Activated naive CD4-positive, alpha-beta T cell treated with anti-CD3 and anti-CD28 coated beads, Interleukin-2, amount 10 ng/mL, durations not matched to agents 7 days and 5 days (primary cell): Measurements from ENCODE around the gene MARK3.

ENCODE experiments used
- CTCF ChIA-PET: fragments of 350-600 bp; sonication (Branson Sonifier 250); formaldehyde crosslinking; loops from one replicate; lab custom pipeline; 2021; ENCODE audit warnings: antibody characterized with exemption; lab: Charles Lee
- DNase-seq: peaks from one replicate; pipeline ENCODE4 v3.0.0-alpha.2; 2020
- H3K27ac Mint-ChIP-seq: one replicate; pipeline ENCODE4 v1.8.0; 2021; ENCODE audit warnings: mild to moderate bottlenecking, moderate library complexity, mixed read lengths
- H3K27me3 Mint-ChIP-seq: one replicate; pipeline ENCODE4 v1.8.0; 2021; ENCODE audit warnings: mild to moderate bottlenecking, mixed read lengths
- H3K36me3 Mint-ChIP-seq: one replicate; pipeline ENCODE4 v1.8.0; 2021; ENCODE audit warnings: mixed read lengths
- H3K4me1 Mint-ChIP-seq: one replicate; pipeline ENCODE4 v1.8.0; 2021; ENCODE audit warnings: mixed read lengths
- H3K4me3 Mint-ChIP-seq: one replicate; pipeline ENCODE4 v1.8.0; 2021; ENCODE audit warnings: mild to moderate bottlenecking, moderate library complexity, mixed read lengths
- H3K9me3 Mint-ChIP-seq: one replicate; pipeline ENCODE4 v1.8.0; 2021; ENCODE audit warnings: mixed read lengths

The MARK3 gene

GRCh38 chr14:103517174-103517566 lies 132.0 kb downstream of the MARK3 start:
- H3K4me1 Mint-ChIP-seq = peaks cover 20% of the 10 kb centered on the region
- no peaks in the 10 kb centered on the region for H3K36me3 Mint-ChIP-seq
- CTCF ChIA-PET = interaction anchor here (1.0 to 2.8 kb wide), 4 partner anchors 17 to 30 kb away, joined by 3 to 12 read pairs (median 8); no protein-coding TSS in a partner anchor
- no peak for DNase-seq
- H3K27me3 Mint-ChIP-seq = peaks cover 35% of the 10 kb centered on the region
- no peaks in the 10 kb centered on the region for H3K9me3 Mint-ChIP-seq
- no peak overlapping the region for H3K4me3 Mint-ChIP-seq
- no peak overlapping the region for H3K27ac Mint-ChIP-seq

GRCh38 chr14:103517721-103518421 lies 132.7 kb downstream of the MARK3 start:
- Mint-ChIP-seq H3K4me1 (peaks cover 21% of the 10 kb centered on the region), H3K36me3 (no peaks in the 10 kb centered on the region), H3K27ac (no peak overlapping the region), H3K4me3 (no peak overlapping the region), H3K27me3 (peaks cover 40% of the 10 kb centered on the region), H3K9me3 (no peaks in the 10 kb centered on the region)
- no peak for DNase-seq
- CTCF ChIA-PET = interaction anchor here (1.0 to 3.8 kb wide), 13 partner anchors 11 to 53 kb away, joined by 3 to 33 read pairs (median 8); partner anchors contain the start of gene TRMT61A

- CTCF ChIA-PET = interaction anchor here (0.6 to 3.8 kb wide), 16 partner anchors 8 to 54 kb away, joined by 3 to 33 read pairs (median 4); partner anchors contain the start of gene TRMT61A
- no peaks in the 10 kb centered on the region for H3K9me3 Mint-ChIP-seq
- DNase-seq = peak; percentile 73
- H3K36me3 Mint-ChIP-seq = no peaks in the 10 kb centered on the region
- peaks cover 22% of the 10 kb centered on the region for H3K4me1 Mint-ChIP-seq
- peaks cover 47% of the 10 kb centered on the region for H3K27me3 Mint-ChIP-seq
- no peak overlapping the region for H3K4me3 Mint-ChIP-seq
- H3K27ac Mint-ChIP-seq = no peak overlapping the region
Measured at GRCh38 chr14:103518422-103519042, 133.3 kb downstream of the MARK3 start.

- peak overlapping the region; percentile 27 for H3K4me3 Mint-ChIP-seq
- DNase-seq = no peak
- H3K36me3 Mint-ChIP-seq = no peaks in the 10 kb centered on the region
- peaks cover 25% of the 10 kb centered on the region for H3K4me1 Mint-ChIP-seq
- H3K27me3 Mint-ChIP-seq = peaks cover 54% of the 10 kb centered on the region
- H3K27ac Mint-ChIP-seq = no peak overlapping the region
- no peaks in the 10 kb centered on the region for H3K9me3 Mint-ChIP-seq
- CTCF ChIA-PET = interaction anchor here (0.6 to 3.8 kb wide), 16 partner anchors 9 to 54 kb away, joined by 3 to 33 read pairs (median 4); partner anchors contain the start of gene TRMT61A
Measured at GRCh38 chr14:103519043-103519836, 134.0 kb downstream of the MARK3 start.

- H3K27me3 Mint-ChIP-seq = peaks cover 60% of the 10 kb centered on the region
- H3K36me3 Mint-ChIP-seq = no peaks in the 10 kb centered on the region
- peak overlapping the region; percentile 15 for H3K4me3 Mint-ChIP-seq
- DNase-seq = no peak
- CTCF ChIA-PET = interaction anchor here (1.8 to 3.8 kb wide), 4 partner anchors 9 to 27 kb away, joined by 12 to 33 read pairs (median 20); partner anchors contain the start of gene TRMT61A
- no peak overlapping the region for H3K27ac Mint-ChIP-seq
- H3K9me3 Mint-ChIP-seq = no peaks in the 10 kb centered on the region
- H3K4me1 Mint-ChIP-seq = peaks cover 21% of the 10 kb centered on the region
Measured at GRCh38 chr14:103519837-103520212, 134.6 kb downstream of the MARK3 start.

GRCh38 chr14:103520269-103520656 lies 135.0 kb downstream of the MARK3 start:
- peak overlapping the region; percentile 15 for H3K4me3 Mint-ChIP-seq
- H3K4me1 Mint-ChIP-seq = peaks cover 20% of the 10 kb centered on the region
- no peaks in the 10 kb centered on the region for H3K9me3 Mint-ChIP-seq
- H3K27ac Mint-ChIP-seq = no peak overlapping the region
- no peaks in the 10 kb centered on the region for H3K36me3 Mint-ChIP-seq
- CTCF ChIA-PET = interaction anchor here (1.0 to 3.8 kb wide), 5 partner anchors 8 to 44 kb away, joined by 4 to 33 read pairs (median 4); partner anchors contain the start of gene TRMT61A
- peaks cover 63% of the 10 kb centered on the region for H3K27me3 Mint-ChIP-seq
- DNase-seq = no peak

GRCh38 chr14:103520657-103521437 lies 135.6 kb downstream of the MARK3 start:
- H3K4me3 Mint-ChIP-seq = peak overlapping the region; percentile 63
- H3K27me3 Mint-ChIP-seq = peaks cover 69% of the 10 kb centered on the region
- CTCF ChIA-PET = interaction anchor here (1.0 to 3.8 kb wide), 5 partner anchors 18 to 126 kb away, joined by 4 to 33 read pairs (median 4); no protein-coding TSS in a partner anchor
- H3K27ac Mint-ChIP-seq = no peak overlapping the region
- no peaks in the 10 kb centered on the region for H3K9me3 Mint-ChIP-seq
- H3K4me1 Mint-ChIP-seq = peaks cover 21% of the 10 kb centered on the region
- H3K36me3 Mint-ChIP-seq = no peaks in the 10 kb centered on the region
- peak; percentile 81 for DNase-seq

- Mint-ChIP-seq H3K27ac (no peak overlapping the region), H3K4me1 (peaks cover 21% of the 10 kb centered on the region), H3K9me3 (no peaks in the 10 kb centered on the region), H3K4me3 (peak overlapping the region; percentile 63), H3K27me3 (peaks cover 76% of the 10 kb centered on the region), H3K36me3 (no peaks in the 10 kb centered on the region)
- CTCF ChIA-PET = interaction anchor here (1.0 to 3.8 kb wide), 5 partner anchors 17 to 127 kb away, joined by 4 to 33 read pairs (median 4); no protein-coding TSS in a partner anchor
- peak; percentile 46 for DNase-seq
Measured at GRCh38 chr14:103521438-103521950, 136.3 kb downstream of the MARK3 start.

GRCh38 chr14:103521951-103522563 lies 136.8 kb downstream of the MARK3 start:
- H3K4me1 Mint-ChIP-seq = peaks cover 23% of the 10 kb centered on the region
- CTCF ChIA-PET = no interaction called here
- no peaks in the 10 kb centered on the region for H3K36me3 Mint-ChIP-seq
- peaks cover 78% of the 10 kb centered on the region for H3K27me3 Mint-ChIP-seq
- no peaks in the 10 kb centered on the region for H3K9me3 Mint-ChIP-seq
- peak overlapping the region; percentile 55 for H3K4me3 Mint-ChIP-seq
- no peak overlapping the region for H3K27ac Mint-ChIP-seq
- peak; percentile 45 for DNase-seq

GRCh38 chr14:103522649-103523574 lies 137.7 kb downstream of the MARK3 start, which contains the start of gene CKB:
Gene CKB, minus strand, starts transcription at chr14:103522830. Its CDS starts 337 bp downstream, at chr14:103522493.
- Mint-ChIP-seq H3K27ac (no peak within 1 kb of the TSS), H3K36me3 (no peaks in the 10 kb centered on the region), H3K4me1 (peaks cover 29% of the 10 kb centered on the region), H3K9me3 (no peaks in the 10 kb centered on the region), H3K4me3 (peak within 1 kb of the TSS; percentile 55), H3K27me3 (peaks cover 84% of the 10 kb centered on the region)
- DNase-seq = peak; percentile 41
- CTCF ChIA-PET = no interaction called here

- Mint-ChIP-seq H3K27me3 (peaks cover 87% of the 10 kb centered on the region), H3K27ac (no peak overlapping the region)
- CTCF ChIA-PET = no interaction called here
Measured at GRCh38 chr14:103523575-103523954, 138.3 kb downstream of the MARK3 start.

More at GRCh38 chr14:103523575-103523954, 138.3 kb downstream of the MARK3 start:
- H3K4me3 Mint-ChIP-seq = peak overlapping the region; percentile 33
- no peaks in the 10 kb centered on the region for H3K36me3 Mint-ChIP-seq
- no peaks in the 10 kb centered on the region for H3K9me3 Mint-ChIP-seq
- peaks cover 34% of the 10 kb centered on the region for H3K4me1 Mint-ChIP-seq
- no peak for DNase-seq
